NCI-H2107 treated with DMSO at 0.1 percent for 48 hours (cell line): Measurements from ENCODE around the gene ATP6AP1.
"Not testable (repeated sequence)": the region's sequence is repeated elsewhere in the genome, so short reads cannot be mapped to it uniquely, and the experiment has no call there.

Source experiments
- DNase-seq: peaks from one replicate; lab custom pipeline; 2025; ENCODE audit not compliant: unreplicated experiment; lab: John Stamatoyannopoulos, UW

The ATP6AP1 gene

GRCh38 chrX:154398668-154399526 is 29.6 kb upstream of the ATP6AP1 start:
- peak; percentile 43 for DNase-seq

GRCh38 chrX:154399527-154400368 is 28.7 kb upstream of the ATP6AP1 start:
- DNase-seq = no peak

GRCh38 chrX:154400369-154400817 is 28.1 kb upstream of the ATP6AP1 start:
- not testable (repeated sequence) for DNase-seq

- DNase-seq = no peak
These were observed 27.3 kb upstream of the ATP6AP1 start for GRCh38 chrX:154401045-154401799.

GRCh38 chrX:154401918-154402621 is 26.4 kb upstream of the ATP6AP1 start:
- no peak for DNase-seq

- DNase-seq = no peak
These were observed 25.8 kb upstream of the ATP6AP1 start for GRCh38 chrX:154402622-154403127.

GRCh38 chrX:154403192-154403591 is 25.3 kb upstream of the ATP6AP1 start:
- no peak for DNase-seq

- no peak for DNase-seq
These were observed 24.6 kb upstream of the ATP6AP1 start for GRCh38 chrX:154403858-154404257.

GRCh38 chrX:154404625-154405192 is 23.8 kb upstream of the ATP6AP1 start:
- DNase-seq = no peak

GRCh38 chrX:154408659-154409221 is 19.7 kb upstream of the ATP6AP1 start:
- DNase-seq = no peak

- no peak for DNase-seq
These were observed 19.1 kb upstream of the ATP6AP1 start, which contains the start of gene DNASE1L1 for GRCh38 chrX:154409222-154409871. Gene DNASE1L1 (minus strand): TSS chrX:154409254. CDS start chrX:154405568, 3,686 bp downstream.

- DNase-seq = no peak
These were observed 16.5 kb upstream of the ATP6AP1 start for GRCh38 chrX:154411981-154412340.

GRCh38 chrX:154412468-154412867 is 16.0 kb upstream of the ATP6AP1 start:
- DNase-seq = no peak

- no peak for DNase-seq
These were observed 15.3 kb upstream of the ATP6AP1 start for GRCh38 chrX:154413142-154413541.

GRCh38 chrX:154417157-154417556 is 11.3 kb upstream of the ATP6AP1 start:
- DNase-seq = peak; percentile 73

- no peak for DNase-seq
These were observed 9.3 kb upstream of the ATP6AP1 start for GRCh38 chrX:154419189-154419588.

GRCh38 chrX:154419688-154420401 is 8.6 kb upstream of the ATP6AP1 start:
- DNase-seq = no peak

- DNase-seq = no peak
These were observed 8.1 kb upstream of the ATP6AP1 start for GRCh38 chrX:154420402-154420756.
